ENCODE measurements around the gene TM6SF1.

GRCh38 chr15:83119968-83120581 lies 12.6 kb downstream of the TM6SF1 start:
- no peak for TF ChIP-seq POLR2AphosphoS5 (IDR thresholded peaks at IDR 0.05)
- TF ChIP-seq POLR2A (IDR thresholded peaks at IDR 0.05) = no peak
- no peak for TF ChIP-seq CTCF (IDR thresholded peaks at IDR 0.05 in 8 of 11, conservative IDR thresholded peaks at IDR 0.05 in 3 of 11)

All from spleen (tissue), 7 donors.